AG09319 (cell line): Measurements from ENCODE around the gene SV2C.

Experiments
- DNase-seq: peaks from one replicate; pipeline ENCODE4 v3.0.0-alpha.2; 2010; ENCODE audit warnings: low read depth; ENCODE audit errors: extremely low read depth
- CTCF ChIP-seq: IDR thresholded peaks from 2 replicates; pipeline ENCODE4 v1.5.1; 2011; ENCODE audit warnings: low read depth, mild to moderate bottlenecking, inconsistent platforms, low read length, moderate library complexity

The SV2C gene

GRCh38 chr5:76165711-76166374 lies 82.7 kb downstream of the SV2C start:
- TF ChIP-seq CTCF = no peak

GRCh38 chr5:76166886-76167576 lies 83.8 kb downstream of the SV2C start:
- DNase-seq = no peak
- no peak for TF ChIP-seq CTCF

More at GRCh38 chr5:76165711-76166374, 82.7 kb downstream of the SV2C start:
- no peak for DNase-seq

- TF ChIP-seq CTCF = no peak
- DNase-seq = no peak
Measured at GRCh38 chr5:76169146-76169905, 86.1 kb downstream of the SV2C start.

GRCh38 chr5:76174101-76174500 lies 90.9 kb downstream of the SV2C start:
- no peak for TF ChIP-seq CTCF
- no peak for DNase-seq

- DNase-seq = no peak
- peak; percentile 61 for TF ChIP-seq CTCF
Measured at GRCh38 chr5:76175051-76175666, 92.0 kb downstream of the SV2C start.

- no peak for TF ChIP-seq CTCF
- no peak for DNase-seq
Measured at GRCh38 chr5:76175821-76176403, 92.7 kb downstream of the SV2C start.
